SK-N-SH (cell line): Measurements from ENCODE around the gene SMPD4. TPM values are rescaled to one million over a fixed set of nuclear protein-coding genes. Genes with fewer than 3 reads are reported as not detected.
"Not testable (repeated sequence)": the region's sequence is repeated elsewhere in the genome, so short reads cannot be mapped to it uniquely, and the experiment has no call there.

Experiments
- CTCF ChIA-PET: fragments of 300-600, 350-600 bp; formaldehyde crosslinking; extraction: SDS; loops from one replicate; lab custom pipeline; 2021; lab: Yijun Ruan, JAX
- POLR2A ChIA-PET: fragments of 350-600 bp; sonication (Branson Sonifier 250); formaldehyde crosslinking; extraction: SDS; loops from one replicate; lab custom pipeline; 2020; ENCODE audit warnings: antibody characterized with exemption, inconsistent platforms; lab: Yijun Ruan, JAX
- DNase-seq: peaks from one replicate; pipeline ENCODE4 v3.0.0; 2012
- H2AFZ ChIP-seq: fragments of 200-600 bp; sonication (generic); 2 replicates; pipeline ENCODE4 v1.8.1; 2016; ENCODE audit warnings: antibody characterized with exemption, mild to moderate bottlenecking, low read depth
- H3F3A ChIP-seq: fragments of 200-600 bp; sonication (generic); replicated peaks from 2 replicates; pipeline ENCODE3; 2016; ENCODE audit warnings: antibody characterized with exemption, mild to moderate bottlenecking; ENCODE audit not compliant: insufficient read depth
- H3K27ac ChIP-seq, 2 experiments: fragments of 200-500 bp in 1 of 2; fragments of 200-600 bp in 1 of 2; sonication (Bioruptor generic) in 1 of 2; sonication (generic), shearing (Covaris generic) in 1 of 2; 2 replicates each; pipeline versions ENCODE4 v1.5.1 to v1.6.1; 2014 to 2016; ENCODE audit warnings: low read depth in 2 of 2, inconsistent platforms in 1 of 2, low read length in 1 of 2, mild to moderate bottlenecking in 1 of 2, mixed read lengths in 1 of 2
- H3K27me3 ChIP-seq: fragments of 200-600 bp; sonication (generic), shearing (Covaris generic); 2 replicates; pipeline ENCODE4 v1.6.1; 2016; ENCODE audit warnings: mixed run types; ENCODE audit not compliant: insufficient read depth
- H3K36me3 ChIP-seq, 2 experiments: fragments of 200-500 bp in 1 of 2; fragments of 200-600 bp in 1 of 2; sonication (Bioruptor generic) in 1 of 2; sonication (generic) in 1 of 2; replicated peaks in 1 of 2; 2 replicates each; pipeline versions ENCODE3 to v1.5.1; 2014 to 2016; ENCODE audit warnings: low read length in 1 of 2, mild to moderate bottlenecking in 1 of 2; ENCODE audit not compliant: insufficient read depth in 2 of 2, control insufficient read depth in 1 of 2
- H3K4me1 ChIP-seq, 2 experiments: fragments of 200-500 bp in 1 of 2; fragments of 200-600 bp in 1 of 2; sonication (Bioruptor generic) in 1 of 2; sonication (generic), shearing (Covaris generic) in 1 of 2; 2 replicates each; pipeline versions ENCODE4 v1.5.1 to v1.6.1; 2014 to 2016; ENCODE audit warnings: low read depth in 1 of 2, low read length in 1 of 2, mixed run types in 1 of 2; ENCODE audit not compliant: insufficient read depth in 2 of 2, control insufficient read depth in 1 of 2
- H3K4me2 ChIP-seq: fragments of 200-600 bp; sonication (generic), shearing (Covaris generic); 2 replicates; pipeline ENCODE4 v1.6.1; 2017; ENCODE audit warnings: mixed run types
- H3K4me3 ChIP-seq, 2 experiments: fragments of 200-500 bp in 1 of 2; fragments of 200-600 bp in 1 of 2; sonication (Bioruptor generic) in 1 of 2; sonication (generic), shearing (Covaris generic) in 1 of 2; 2 replicates each; pipeline versions ENCODE4 v1.5.1 to v1.8.1; 2014 to 2016; ENCODE audit warnings: low read depth in 2 of 2, inconsistent platforms in 1 of 2, low read length in 1 of 2, mild to moderate bottlenecking in 1 of 2, mixed read lengths in 1 of 2, moderate library complexity in 1 of 2
- H3K79me2 ChIP-seq: fragments of 200-600 bp; sonication (generic); 2 replicates; pipeline ENCODE4 v1.8.1; 2017; ENCODE audit warnings: mild to moderate bottlenecking; ENCODE audit not compliant: insufficient read depth
- H3K9ac ChIP-seq: fragments of 200-600 bp; sonication (generic); 2 replicates; pipeline ENCODE4 v1.6.1; 2017; ENCODE audit warnings: mixed run types
- H3K9me2 ChIP-seq: fragments of 200-600 bp; sonication (generic); 2 replicates; pipeline ENCODE4 v1.6.1; 2017; ENCODE audit warnings: mixed run types
- H3K9me3 ChIP-seq: fragments of 200-600 bp; sonication (generic); 2 replicates; pipeline ENCODE4 v1.6.1; 2017; ENCODE audit warnings: mixed run types, mild to moderate bottlenecking, moderate library complexity
- H4K20me1 ChIP-seq: fragments of 200-600 bp; sonication (generic); 2 replicates; pipeline ENCODE4 v1.6.1; 2017; ENCODE audit warnings: mild to moderate bottlenecking, mixed run types; ENCODE audit not compliant: insufficient read depth
- CHD2 ChIP-seq: fragments of 150-350 bp; IDR thresholded peaks from 2 replicates; pipeline ENCODE4 v1.6.1; 2018; ENCODE audit warnings: low read length; ENCODE audit not compliant: partially characterized antibody
- CTCF ChIP-seq: fragments of 200-600 bp; sonication (generic); IDR thresholded peaks from 2 replicates; pipeline ENCODE4 v1.6.1; 2017; ENCODE audit warnings: antibody characterized with exemption, mild to moderate bottlenecking, moderate library complexity
- EP300 ChIP-seq, 2 experiments: IDR thresholded peaks; 2 replicates each; pipeline versions ENCODE4 v1.4.0 to v1.6.1; 2012; ENCODE audit warnings: borderline replicate concordance in 1 of 2, low read depth in 1 of 2, low read length in 1 of 2
- FOSL2 ChIP-seq: IDR thresholded peaks from 2 replicates; pipeline ENCODE4 v1.4.0; 2012; ENCODE audit warnings: low read depth, mild to moderate bottlenecking, moderate library complexity, borderline replicate concordance
- FOXJ3 ChIP-seq: sonication (generic); formaldehyde crosslinking; IDR thresholded peaks from 2 replicates; pipeline ENCODE4 v1.5.1; 2020; ENCODE audit warnings: mild to moderate bottlenecking, missing genetic modification reagents
- FOXM1 ChIP-seq: IDR thresholded peaks from 2 replicates; pipeline ENCODE4 v1.4.0; 2012; ENCODE audit warnings: low read depth, mild to moderate bottlenecking
- GABPA ChIP-seq: IDR thresholded peaks from 2 replicates; pipeline ENCODE4 v1.4.0; 2012; ENCODE audit warnings: low read depth, mild to moderate bottlenecking
- GATA2 ChIP-seq: sonication (generic); formaldehyde crosslinking; IDR thresholded peaks from 2 replicates; pipeline ENCODE4 v1.5.0; 2020; ENCODE audit warnings: mild to moderate bottlenecking, missing genetic modification reagents
- JUND ChIP-seq: IDR thresholded peaks from 2 replicates; pipeline ENCODE4 v1.4.0; 2012
- MEF2A ChIP-seq: IDR thresholded peaks from 2 replicates; pipeline ENCODE4 v1.4.0; 2012; ENCODE audit warnings: low read depth, borderline replicate concordance
- PBX3 ChIP-seq: IDR thresholded peaks from 2 replicates; pipeline ENCODE4; 2012
- RAD21 ChIP-seq: IDR thresholded peaks from 2 replicates; pipeline ENCODE4 v1.6.1; 2012; ENCODE audit warnings: mild to moderate bottlenecking, low read length
- RCOR1 ChIP-seq: fragments of 150-350 bp; IDR thresholded peaks from 2 replicates; pipeline ENCODE4 v1.6.1; 2017; ENCODE audit warnings: antibody characterized with exemption, low read length
- RFX5 ChIP-seq: IDR thresholded peaks from 2 replicates; pipeline ENCODE4 v1.6.1; 2012; ENCODE audit warnings: mild to moderate bottlenecking, improper control_type of control experiment, low read length
- RXRA ChIP-seq: IDR thresholded peaks from 2 replicates; pipeline ENCODE4 v1.4.0; 2012; ENCODE audit warnings: low read depth, mild to moderate bottlenecking, borderline replicate concordance
- SMC3 ChIP-seq: IDR thresholded peaks from 2 replicates; pipeline ENCODE4 v1.6.1; 2012; ENCODE audit warnings: low read depth, low read length, improper control_type of control experiment
- TEAD4 ChIP-seq: IDR thresholded peaks from 2 replicates; pipeline ENCODE4 v1.4.0; 2012; ENCODE audit warnings: mild to moderate bottlenecking, borderline replicate concordance; ENCODE audit not compliant: insufficient read depth
- USF2 ChIP-seq: fragments of 150-350 bp; IDR thresholded peaks from 2 replicates; pipeline ENCODE4 v1.6.1; 2017; ENCODE audit warnings: antibody characterized with exemption, low read length, low read depth, borderline replicate concordance
- YY1 ChIP-seq: IDR thresholded peaks from 2 replicates; pipeline ENCODE4 v1.4.0; 2012; ENCODE audit warnings: low read depth, mild to moderate bottlenecking
- ZBTB33 ChIP-seq: IDR thresholded peaks from 2 replicates; pipeline ENCODE4 v1.4.0; 2012; ENCODE audit warnings: low read depth, borderline replicate concordance
- WGBS: methylation state at CpG from one replicate; pipeline ENCODE4 v1.1.6; 2017; ENCODE audit warnings: low lambda C conversion rate; 5-methylcytosine and 5-hydroxymethylcytosine counted together
- polyA plus RNA-seq, 3 experiments: library from polyadenylated mRNA; depleted of rRNA; stranded (reverse); fragments of >200 nt; gene quantifications; 2 replicates each; pipeline ENCODE4 v1.2.3, GENCODE V29; 2012

SMPD4 gene
- polyA plus RNA-seq, 1 of the 3 experiments (the other 2 are of a cell fraction), result 43.0 TPM

DNA sequence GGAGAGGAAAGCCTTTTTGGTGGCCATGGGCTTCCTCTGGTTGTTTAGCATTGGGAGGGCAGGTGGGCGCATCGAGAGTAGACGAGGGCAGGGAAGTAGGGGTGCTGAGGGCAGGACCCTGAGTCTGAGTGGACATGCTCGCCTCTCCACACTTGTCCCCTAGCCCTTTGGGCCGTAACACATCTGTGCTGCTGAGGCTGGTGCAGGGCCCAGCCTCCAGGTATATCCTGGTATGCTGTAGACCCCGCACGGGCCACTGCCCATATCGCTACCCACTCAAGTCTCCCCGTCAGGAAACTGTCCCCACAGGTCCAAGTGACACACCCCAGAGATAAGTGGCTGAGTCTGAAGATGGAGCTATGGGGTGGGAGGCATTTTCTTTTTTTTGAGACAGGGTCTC lies 22.8 kb downstream of the SMPD4 start:
- CTCF ChIA-PET, result interaction anchor here (0.6 kb wide), 1 partner anchor 213 kb away, joined by 3 read pairs; no protein-coding TSS in a partner anchor
- no peak overlapping the region for H3K9ac ChIP-seq
- H3K4me1 ChIP-seq, result peaks cover 0 to 21% of the 10 kb centered on the region in 2 experiments; a peak in 1 of 4 replicates
- H4K20me1 ChIP-seq, result no peaks in the 10 kb centered on the region
- H2AFZ ChIP-seq, result no peak overlapping the region
- peaks cover 0 to 25% of the 10 kb centered on the region in 2 experiments for H3K36me3 ChIP-seq
- no peaks in the 10 kb centered on the region for H3K27me3 ChIP-seq
- WGBS, result 86% methylated on average over 7 of the region's 9 CpGs
- TF ChIP-seq MEF2A, result no peak
- TF ChIP-seq SMC3, result no peak
- no peak for TF ChIP-seq FOXJ3 (CRISPR knock-in tag)
- no peak for TF ChIP-seq YY1
- no peak for TF ChIP-seq TEAD4
- no peak for TF ChIP-seq RXRA
- TF ChIP-seq EP300 (IDR thresholded peaks at IDR 0.05; ENCODE audit: borderline replicate concordance in 1 of 2, low read depth in 1 of 2, low read length in 1 of 2), result no peak
- TF ChIP-seq CTCF, result no peak
- TF ChIP-seq ZBTB33, result no peak
- TF ChIP-seq FOXM1, result no peak
- TF ChIP-seq CHD2, result no peak
- no peak for TF ChIP-seq RAD21
- no peak for TF ChIP-seq USF2
- no peak for TF ChIP-seq RCOR1
- TF ChIP-seq RFX5, result no peak
- TF ChIP-seq GABPA, result no peak
- TF ChIP-seq FOSL2, result no peak
- TF ChIP-seq GATA2 (CRISPR knock-in tag), result no peak
- no peak for TF ChIP-seq PBX3
- no peak for TF ChIP-seq JUND
- no peaks in the 10 kb centered on the region for H3K79me2 ChIP-seq
- no peak for DNase-seq
- H3K4me2 ChIP-seq, result no peak overlapping the region
- H3K27ac ChIP-seq, result no peak overlapping the region
- no peaks in the 10 kb centered on the region for H3F3A ChIP-seq
- H3K9me2 ChIP-seq, result no peaks in the 10 kb centered on the region
- no peak overlapping the region for H3K4me3 ChIP-seq
- H3K9me3 ChIP-seq, result no peaks in the 10 kb centered on the region
- POLR2A ChIA-PET, result no interaction called here

DNA sequence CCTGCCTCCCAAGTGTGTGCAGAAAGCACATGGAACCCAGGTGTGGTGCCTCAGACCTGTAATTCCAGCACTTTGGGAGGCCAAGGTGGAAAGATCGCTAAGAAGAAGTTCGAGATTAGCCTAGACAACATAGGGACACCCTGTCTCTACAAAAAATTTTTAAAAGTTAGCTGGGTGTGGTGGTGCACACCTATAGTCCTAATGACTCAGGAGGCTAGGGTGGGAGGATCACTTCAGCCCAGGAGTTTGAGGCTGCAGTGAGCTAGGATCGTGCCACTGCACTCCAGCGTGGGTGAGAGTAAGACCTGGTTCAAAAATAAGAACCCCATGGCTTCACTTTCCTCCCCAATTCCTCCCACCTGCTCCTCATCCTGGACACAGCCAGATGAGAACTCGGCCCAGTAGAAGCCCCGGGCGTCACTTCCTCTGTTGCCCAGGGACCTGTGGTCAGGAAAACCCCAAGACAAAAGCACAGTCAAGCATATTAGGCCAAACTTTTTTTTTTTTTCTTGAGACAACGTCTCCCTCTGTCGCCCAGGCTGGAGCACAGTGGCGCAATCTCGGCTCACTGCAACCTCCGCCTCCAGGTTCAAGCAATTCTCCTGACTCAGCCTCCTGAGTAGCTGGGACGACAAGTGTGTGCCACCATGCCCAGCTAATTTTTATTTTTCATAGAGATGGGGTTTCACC lies 23.4 kb downstream of the SMPD4 start:
- H3K9me2 ChIP-seq, H3K27me3 ChIP-seq, H3K79me2 ChIP-seq, H3K9ac ChIP-seq, H3F3A ChIP-seq, H3K4me3 ChIP-seq, H4K20me1 ChIP-seq, H3K9me3 ChIP-seq, H2AFZ ChIP-seq, H3K4me2 ChIP-seq, DNase-seq: not testable (repeated sequence)
- peaks cover 0 to 21% of the 10 kb centered on the region in 2 experiments; a peak in 1 of 4 replicates for H3K4me1 ChIP-seq
- 88% methylated on average over 13 of the region's 13 CpGs for WGBS
- POLR2A ChIA-PET, result interaction anchor here (1.0 kb wide), 1 partner anchor 24 kb away, joined by 3 read pairs; the partner anchor contains the start of gene SMPD4
- H3K27ac ChIP-seq, result peak overlapping the region in 1 of 2 experiments; percentile 8; a peak in 1 of 4 replicates
- H3K36me3 ChIP-seq, result peaks cover 0 to 27% of the 10 kb centered on the region in 2 experiments
- CTCF ChIA-PET, result interaction anchor here (0.6 kb wide), 1 partner anchor 212 kb away, joined by 3 read pairs; no protein-coding TSS in a partner anchor
